Tongue (tissue), 2 donors: ENCODE measurements around the gene TNS4. TPM values are rescaled to one million over a fixed set of nuclear protein-coding genes. Genes with fewer than 3 reads are reported as not detected.
A peak's percentile ranks its signal among the peaks of the same experiment; 100 is the strongest.

ENCODE experiments used
- DNase-seq: peaks from one replicate; pipeline ENCODE4 v3.0.0-alpha.2; 2015
- total RNA-seq: library from RNA; depleted of rRNA; stranded (reverse); fragments of >200 nt; gene quantifications from one replicate; pipeline ENCODE4 v1.2.3, GENCODE V29; 2014

Gene TNS4
- total RNA-seq, 1 donor from 2014 or later = 10.4 TPM

- no peak for DNase-seq
Observed at GRCh38 chr17:40472733-40473452, 28.5 kb downstream of the TNS4 start.

GRCh38 chr17:40471846-40472732 is 29.3 kb downstream of the TNS4 start:
- no peak for DNase-seq

- peak; percentile 42 for DNase-seq
Observed at GRCh38 chr17:40470932-40471828, 30.2 kb downstream of the TNS4 start.

- DNase-seq = no peak
Observed at GRCh38 chr17:40469805-40470675, 31.4 kb downstream of the TNS4 start.

GRCh38 chr17:40468560-40468959 is 32.9 kb downstream of the TNS4 start:
- no peak for DNase-seq

GRCh38 chr17:40467281-40467867 is 34.0 kb downstream of the TNS4 start:
- DNase-seq = no peak

- DNase-seq = no peak
Observed at GRCh38 chr17:40466298-40466971, 35.0 kb downstream of the TNS4 start.

GRCh38 chr17:40464392-40464855 is 37.0 kb downstream of the TNS4 start:
- no peak for DNase-seq

- no peak for DNase-seq
Observed at GRCh38 chr17:40463122-40463550, 38.3 kb downstream of the TNS4 start.

GRCh38 chr17:40462343-40463121 is 38.9 kb downstream of the TNS4 start:
- peak; percentile 71 for DNase-seq

GRCh38 chr17:40461732-40462342 is 39.6 kb downstream of the TNS4 start:
- peak; percentile 74 for DNase-seq

- DNase-seq = peak; percentile 75
Observed at GRCh38 chr17:40460968-40461731, 40.3 kb downstream of the TNS4 start.

GRCh38 chr17:40460604-40460967 is 40.8 kb downstream of the TNS4 start:
- peak; percentile 58 for DNase-seq

- DNase-seq = no peak
Observed at GRCh38 chr17:40459636-40460603, 41.5 kb downstream of the TNS4 start.

- DNase-seq = no peak
Observed at GRCh38 chr17:40458851-40459482, 42.5 kb downstream of the TNS4 start.
